OCI-LY1 (cell line): Measurements from ENCODE around the gene FLG2.

Experiments used
- CTCF ChIP-seq: fragments of 200-600 bp; sonication (generic), shearing (Covaris generic); IDR thresholded peaks from 2 replicates; pipeline ENCODE4 v1.5.1; 2017; ENCODE audit warnings: mild to moderate bottlenecking, antibody characterized with exemption, low read length, moderate library complexity, mixed read lengths
- EZH2 ChIP-seq: fragments of 200-600 bp; sonication (generic), shearing (Covaris generic); IDR thresholded peaks from 2 replicates; pipeline ENCODE4 v1.8.0; 2017; ENCODE audit warnings: borderline replicate concordance, mixed run types, mild to moderate bottlenecking, antibody characterized with exemption, low read length, moderate library complexity, mixed read lengths

DNA sequence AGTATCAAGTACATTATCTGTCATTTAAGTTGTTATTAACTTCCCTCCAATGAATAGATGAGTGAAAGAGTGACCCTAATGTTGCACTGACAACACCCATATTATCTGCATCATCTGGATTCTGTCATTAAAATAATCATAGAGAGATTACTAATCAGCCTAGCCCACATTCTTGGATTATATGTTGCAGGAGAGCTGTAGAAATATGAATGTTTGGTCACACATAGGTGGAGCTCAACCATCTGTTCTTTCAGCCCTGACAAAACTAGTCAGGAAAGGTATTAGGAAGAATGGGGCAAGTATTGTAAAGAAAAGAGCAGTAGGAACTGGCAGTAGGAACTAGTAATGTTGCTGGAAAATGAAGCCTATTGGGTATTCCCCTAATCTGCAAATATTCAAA is 15.4 kb downstream of the FLG2 start:
- TF ChIP-seq CTCF = no peak
- no peak for TF ChIP-seq EZH2
